ENCODE measurements around the gene PAN2. TPM values are rescaled to one million over a fixed set of nuclear protein-coding genes. Genes with fewer than 3 reads are reported as not detected.

Gene PAN2
- total RNA-seq, 1 experiment from 2014 or later: 78.1 TPM

- no peak overlapping the region for H3K4me2 ChIP-seq
- DNase-seq: no peak
- POLR2A ChIA-PET (ENCODE audit: unreplicated experiment): no interaction called here
- H3K27me3 ChIP-seq (ENCODE audit: insufficient read depth, low read depth): no peaks in the 10 kb centered on the region
- CTCF ChIA-PET: no interaction called here
- TF ChIP-seq EZH2 (IDR thresholded peaks at IDR 0.05; ENCODE audit: low read depth): no peak
- TF ChIP-seq CTCF (conservative IDR thresholded peaks at IDR 0.05): no peak
- H2AFZ ChIP-seq: no peak overlapping the region
- no peaks in the 10 kb centered on the region for H3F3A ChIP-seq (ENCODE audit: insufficient read depth, low read depth)
- H3K27ac ChIP-seq: no peak overlapping the region
- H4K20me1 ChIP-seq (ENCODE audit: insufficient read depth): no peaks in the 10 kb centered on the region
- no peak overlapping the region for H3K4me3 ChIP-seq
- no peaks in the 10 kb centered on the region for H3K9me3 ChIP-seq (ENCODE audit: insufficient read depth, low read depth)
- intact Hi-C loops (cut with micrococcal nuclease; ENCODE audit: unreplicated experiment): no loop called here
- H3K79me2 ChIP-seq (ENCODE audit: low read depth): no peaks in the 10 kb centered on the region
- no peaks in the 10 kb centered on the region for H3K9me2 ChIP-seq (ENCODE audit: insufficient read depth)
- H3K4me1 ChIP-seq (replicated peaks; ENCODE audit: insufficient read depth): no peaks in the 10 kb centered on the region
- H3K36me3 ChIP-seq (ENCODE audit: low read depth): no peaks in the 10 kb centered on the region
- BruUV-seq (replicated peaks): no TSS peak
Measured at GRCh38 chr12:56377310-56377988, 43.6 kb upstream of the PAN2 start.

- intact Hi-C loops (cut with micrococcal nuclease; ENCODE audit: unreplicated experiment): no loop called here
- Histone ChIP-seq H3F3A (ENCODE audit: insufficient read depth, low read depth) (no peaks in the 10 kb centered on the region), H3K9me3 (ENCODE audit: insufficient read depth, low read depth) (no peaks in the 10 kb centered on the region), H3K36me3 (ENCODE audit: low read depth) (no peaks in the 10 kb centered on the region), H3K27ac (no peak overlapping the region), H3K4me1 (replicated peaks; ENCODE audit: insufficient read depth) (no peaks in the 10 kb centered on the region), H2AFZ (no peak overlapping the region), H3K27me3 (ENCODE audit: insufficient read depth, low read depth) (no peaks in the 10 kb centered on the region), H4K20me1 (ENCODE audit: insufficient read depth) (no peaks in the 10 kb centered on the region), H3K4me2 (no peak overlapping the region), H3K9me2 (ENCODE audit: insufficient read depth) (no peaks in the 10 kb centered on the region), H3K79me2 (ENCODE audit: low read depth) (no peaks in the 10 kb centered on the region), H3K4me3 (no peak overlapping the region)
- CTCF ChIA-PET: no interaction called here
- TF ChIP-seq EZH2 (IDR thresholded peaks at IDR 0.05; ENCODE audit: low read depth) (no peak), CTCF (conservative IDR thresholded peaks at IDR 0.05) (no peak)
- no TSS peak for BruUV-seq (replicated peaks)
- POLR2A ChIA-PET (ENCODE audit: unreplicated experiment): no interaction called here
- no peak for DNase-seq
Measured at GRCh38 chr12:56375598-56376434, 42.0 kb upstream of the PAN2 start.

- Histone ChIP-seq H3K79me2 (ENCODE audit: low read depth) (no peaks in the 10 kb centered on the region), H3K4me3 (no peak overlapping the region), H3F3A (ENCODE audit: insufficient read depth, low read depth) (no peaks in the 10 kb centered on the region), H3K9me2 (ENCODE audit: insufficient read depth) (no peaks in the 10 kb centered on the region), H2AFZ (no peak overlapping the region), H3K4me2 (no peak overlapping the region), H3K9me3 (ENCODE audit: insufficient read depth, low read depth) (no peaks in the 10 kb centered on the region), H3K4me1 (replicated peaks; ENCODE audit: insufficient read depth) (no peaks in the 10 kb centered on the region), H3K27ac (no peak overlapping the region), H4K20me1 (ENCODE audit: insufficient read depth) (no peaks in the 10 kb centered on the region), H3K36me3 (ENCODE audit: low read depth) (no peaks in the 10 kb centered on the region), H3K27me3 (ENCODE audit: insufficient read depth, low read depth) (no peaks in the 10 kb centered on the region)
- CTCF ChIA-PET: no interaction called here
- POLR2A ChIA-PET (ENCODE audit: unreplicated experiment): no interaction called here
- DNase-seq: no peak
- intact Hi-C loops (cut with micrococcal nuclease; ENCODE audit: unreplicated experiment): no loop called here
- no TSS peak for BruUV-seq (replicated peaks)
- TF ChIP-seq EZH2 (IDR thresholded peaks at IDR 0.05; ENCODE audit: low read depth): no peak
- TF ChIP-seq CTCF (conservative IDR thresholded peaks at IDR 0.05): no peak
Measured at GRCh38 chr12:56374726-56375597, 41.2 kb upstream of the PAN2 start.

Data from PC-9 (cell line).